Measurements from ENCODE around the gene NACC1.

NACC1 gene

DNA sequence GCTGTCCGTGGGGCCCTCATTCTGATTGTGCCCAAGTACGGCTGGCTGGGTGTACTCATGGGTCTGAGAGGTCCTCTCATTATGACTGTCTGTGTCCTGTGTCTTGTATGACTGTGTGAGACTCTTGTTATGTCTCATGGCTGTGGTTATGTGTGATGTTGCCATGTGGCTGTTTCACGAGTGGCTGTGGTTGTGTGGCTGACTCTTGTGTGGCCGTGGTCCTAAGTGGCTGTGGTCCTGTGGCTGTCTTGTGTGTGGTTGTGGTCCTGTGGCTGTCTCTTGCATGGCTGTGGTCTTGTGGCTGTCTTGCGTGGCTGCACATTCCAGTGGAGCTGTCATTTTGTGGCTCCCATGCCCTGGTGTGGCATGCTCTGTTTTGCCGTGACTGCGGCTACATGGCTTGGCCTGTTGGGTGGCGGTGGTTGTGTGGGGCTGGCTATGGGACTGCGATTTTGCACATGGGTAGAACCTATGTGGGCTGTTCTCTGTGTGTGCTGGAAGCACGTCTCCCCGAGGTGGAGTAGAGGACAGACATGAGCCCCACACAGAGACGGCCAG, 18.0 kb upstream of the NACC1 start:
- peak in 1 of 2 donors; percentile 59 for DNase-seq (ENCODE audit: low read depth in 2 of 2)

DNA sequence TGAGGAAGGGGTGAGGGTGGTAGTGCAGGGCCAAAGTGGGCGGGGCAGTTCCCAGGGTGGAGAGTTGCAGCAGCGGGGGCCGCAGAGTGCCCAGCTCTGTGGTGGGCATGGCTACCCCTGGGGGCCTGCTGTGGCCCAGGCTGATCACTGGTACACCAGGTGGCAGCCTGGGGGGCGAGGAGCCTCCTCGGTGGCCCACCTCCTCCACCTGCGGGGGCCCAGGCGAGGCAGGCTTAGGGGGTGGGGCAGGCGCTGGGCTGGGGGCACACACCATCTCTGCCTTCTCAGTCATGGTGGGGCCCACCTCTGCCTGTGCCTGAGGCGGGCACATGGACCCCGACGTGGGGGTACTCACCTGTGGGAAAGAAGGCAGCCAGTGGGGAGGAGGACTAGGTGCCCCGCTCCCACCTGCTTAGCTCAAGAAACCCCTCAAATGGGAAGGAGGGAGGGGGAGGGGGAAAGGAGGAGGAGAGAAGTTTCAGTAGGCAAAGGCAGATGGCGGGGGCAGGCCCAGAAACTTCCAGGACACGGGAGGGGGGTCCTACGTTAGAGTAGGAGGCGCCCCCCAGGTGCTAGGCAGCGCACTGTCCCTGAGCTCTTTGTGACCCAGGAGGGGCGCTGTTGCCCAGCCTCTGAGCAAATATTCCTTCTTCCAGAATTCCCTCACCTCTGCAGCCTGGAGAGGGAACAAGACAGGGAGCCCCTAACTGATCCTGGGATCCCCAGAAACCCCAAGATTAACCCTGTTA, 17.0 kb upstream of the NACC1 start:
- DNase-seq (ENCODE audit: low read depth in 2 of 2) = no peak

DNA sequence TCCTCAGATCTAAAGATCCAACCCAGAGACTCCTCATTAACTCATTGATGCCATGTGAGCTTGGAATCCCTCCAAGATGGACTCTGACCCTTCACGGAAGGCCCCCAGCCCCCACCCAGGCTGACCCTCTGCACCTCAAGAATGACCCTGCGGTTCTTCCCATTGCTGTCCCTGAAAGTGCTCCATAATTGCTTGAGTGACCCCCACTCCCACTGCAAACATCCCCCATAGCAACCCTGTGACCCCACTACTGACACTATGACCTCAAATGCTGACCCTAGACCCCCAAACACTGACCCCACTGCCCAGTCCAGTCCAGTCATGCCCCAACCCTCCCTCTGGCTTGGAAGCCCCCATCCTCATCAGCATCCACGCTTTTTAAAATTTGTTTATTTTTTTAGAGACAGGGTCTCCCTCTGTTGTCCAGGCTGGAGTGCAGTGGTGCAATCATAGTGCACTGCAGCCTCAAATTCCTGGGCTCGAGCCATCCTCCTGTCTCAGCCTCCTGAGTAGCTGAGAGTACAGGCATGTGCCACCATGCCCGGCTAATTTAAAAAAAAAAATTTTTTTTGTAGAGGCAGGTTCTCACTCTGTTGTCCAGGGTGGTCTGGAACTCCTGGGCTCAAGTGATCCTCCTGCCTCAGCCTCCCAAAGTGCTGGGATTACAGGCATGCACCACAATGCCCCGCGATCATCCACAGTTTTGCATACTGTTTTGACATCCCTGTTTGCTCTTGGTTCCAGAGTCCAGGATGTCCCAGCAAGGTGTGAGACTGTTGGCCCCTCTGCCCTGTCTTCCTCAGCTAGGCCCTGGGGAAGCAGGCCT, 16.3 kb upstream of the NACC1 start:
- DNase-seq (ENCODE audit: low read depth in 2 of 2) = no peak

DNA sequence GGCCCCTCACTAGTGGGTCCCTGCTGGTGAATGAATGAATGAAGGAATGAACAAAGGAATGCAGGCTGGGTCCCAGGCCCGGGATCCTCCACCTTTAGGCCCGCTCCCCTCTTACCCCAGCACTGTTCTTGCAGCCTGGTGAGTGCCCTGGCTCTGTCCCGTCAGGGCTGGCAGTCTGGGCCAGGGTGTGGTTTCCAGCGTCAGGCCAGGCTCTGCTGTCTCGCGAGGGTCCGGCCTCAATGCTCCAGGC, 15.7 kb upstream of the NACC1 start:
- DNase-seq (ENCODE audit: low read depth in 2 of 2) = no peak

DNA sequence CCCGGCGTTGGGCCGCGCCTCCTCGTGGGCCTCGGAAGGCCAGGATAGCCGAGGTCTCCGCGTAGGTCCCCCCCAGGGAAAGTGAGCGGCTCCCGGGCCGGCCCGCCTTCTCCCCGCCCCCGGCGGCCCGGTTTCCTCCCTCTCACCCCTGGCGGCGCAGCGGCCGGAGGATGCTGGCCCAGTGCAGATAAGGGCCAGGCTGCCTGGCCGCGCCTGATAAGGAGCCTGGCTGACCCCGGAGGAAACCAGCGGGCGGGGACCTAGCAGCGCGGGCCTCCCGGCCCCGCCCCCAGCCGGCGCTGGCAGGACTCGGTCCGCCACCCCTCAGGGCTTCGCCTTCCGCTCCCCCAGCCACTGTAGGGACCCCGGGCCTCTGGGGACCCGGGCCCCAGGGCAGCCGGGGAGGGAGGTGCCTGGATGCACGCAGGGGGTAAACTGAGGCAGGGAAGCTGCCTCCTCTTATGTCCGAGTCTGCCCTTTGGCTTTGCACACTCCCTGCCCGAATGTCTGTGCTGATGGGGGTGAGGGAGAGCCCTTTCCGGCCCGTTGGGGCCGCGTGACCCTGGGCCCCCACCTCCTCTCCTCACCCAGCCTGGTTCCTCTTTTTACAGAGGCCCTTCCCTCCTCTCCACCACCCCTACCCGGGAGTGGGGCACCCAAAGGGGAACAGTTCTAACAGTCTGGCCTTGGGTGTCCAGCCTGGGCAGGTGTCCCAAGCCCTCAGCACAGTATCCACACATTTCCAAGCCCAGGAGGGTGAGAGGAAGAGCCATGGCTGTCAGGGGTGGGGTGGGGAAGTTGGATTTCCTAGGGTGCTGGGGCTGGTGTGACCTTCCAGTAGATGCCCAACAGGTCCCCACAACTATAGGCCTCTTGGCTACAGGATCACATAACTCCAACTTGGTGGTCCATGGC, 15.1 kb upstream of the NACC1 start, which contains the start of gene LYL1:
LYL1 (minus strand) TSS at position 193 of the 915 bp plus-strand sequence. CDS start 1,687 bp downstream, outside the sequence.
- DNase-seq (ENCODE audit: low read depth in 2 of 2) = no peak

DNA sequence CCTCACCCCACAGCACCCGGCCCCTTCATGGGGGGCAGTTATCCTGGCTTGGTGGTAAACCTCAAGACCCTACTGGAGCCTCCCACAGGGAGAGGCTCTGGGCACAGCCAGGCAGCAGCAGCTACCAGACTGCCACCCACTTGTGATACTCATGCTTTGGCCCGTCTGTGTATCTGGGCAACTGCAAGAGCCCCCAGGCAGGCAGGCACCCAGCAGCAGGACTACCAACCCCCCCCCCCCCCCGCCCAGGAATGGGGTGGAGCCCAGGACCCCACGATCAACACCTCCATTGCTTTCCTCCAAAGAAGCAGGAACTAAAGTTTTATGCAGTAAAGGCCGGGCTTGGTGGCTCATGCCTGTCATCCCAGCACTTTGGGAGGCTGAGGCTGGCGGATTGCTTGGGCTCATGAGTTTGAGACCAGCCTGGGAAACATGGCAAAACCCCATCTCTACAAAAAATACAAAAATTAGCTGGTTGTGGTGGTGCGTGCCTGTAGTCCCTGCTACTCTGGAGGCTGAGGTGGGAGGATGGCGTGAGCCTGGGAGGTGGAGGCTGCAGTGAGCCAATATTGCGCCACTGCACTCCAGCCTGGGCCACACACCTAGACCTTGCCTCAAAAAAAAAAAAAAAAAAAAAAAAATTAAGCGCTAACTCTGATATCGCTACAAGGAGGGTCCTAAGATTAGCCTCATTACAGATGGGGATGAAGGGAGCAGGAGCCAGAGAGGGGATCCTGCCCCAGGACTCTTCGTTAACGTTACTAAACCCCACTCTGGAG, 14.3 kb upstream of the NACC1 start:
- no peak for DNase-seq (ENCODE audit: low read depth in 2 of 2)

DNA sequence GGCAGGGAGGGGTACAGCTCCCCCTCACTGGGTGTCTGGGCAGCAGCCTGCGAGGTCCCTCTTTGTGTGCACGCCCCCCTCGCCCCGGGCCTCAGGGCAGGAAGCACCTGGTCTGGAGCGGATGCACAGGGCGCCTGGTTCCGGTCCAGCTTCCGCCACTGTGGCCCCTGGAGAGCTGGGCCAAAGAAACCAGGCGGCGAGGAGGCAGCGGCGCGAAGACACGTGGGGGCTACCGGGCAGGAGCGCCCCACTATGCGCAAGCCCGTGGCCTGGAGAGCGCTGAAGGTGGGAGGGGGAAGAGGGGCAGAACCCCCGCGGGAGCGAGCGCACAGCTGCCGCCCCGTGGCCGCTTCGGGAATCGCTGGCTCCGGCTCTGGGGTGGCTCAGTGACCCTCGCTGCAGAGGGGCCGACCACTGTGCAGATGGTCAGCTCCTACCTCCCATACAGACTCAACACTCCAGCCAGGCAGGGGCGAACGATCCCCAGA, 13.7 kb upstream of the NACC1 start:
- peak; percentile 50 to 58 for DNase-seq (ENCODE audit: low read depth in 2 of 2)

DNA sequence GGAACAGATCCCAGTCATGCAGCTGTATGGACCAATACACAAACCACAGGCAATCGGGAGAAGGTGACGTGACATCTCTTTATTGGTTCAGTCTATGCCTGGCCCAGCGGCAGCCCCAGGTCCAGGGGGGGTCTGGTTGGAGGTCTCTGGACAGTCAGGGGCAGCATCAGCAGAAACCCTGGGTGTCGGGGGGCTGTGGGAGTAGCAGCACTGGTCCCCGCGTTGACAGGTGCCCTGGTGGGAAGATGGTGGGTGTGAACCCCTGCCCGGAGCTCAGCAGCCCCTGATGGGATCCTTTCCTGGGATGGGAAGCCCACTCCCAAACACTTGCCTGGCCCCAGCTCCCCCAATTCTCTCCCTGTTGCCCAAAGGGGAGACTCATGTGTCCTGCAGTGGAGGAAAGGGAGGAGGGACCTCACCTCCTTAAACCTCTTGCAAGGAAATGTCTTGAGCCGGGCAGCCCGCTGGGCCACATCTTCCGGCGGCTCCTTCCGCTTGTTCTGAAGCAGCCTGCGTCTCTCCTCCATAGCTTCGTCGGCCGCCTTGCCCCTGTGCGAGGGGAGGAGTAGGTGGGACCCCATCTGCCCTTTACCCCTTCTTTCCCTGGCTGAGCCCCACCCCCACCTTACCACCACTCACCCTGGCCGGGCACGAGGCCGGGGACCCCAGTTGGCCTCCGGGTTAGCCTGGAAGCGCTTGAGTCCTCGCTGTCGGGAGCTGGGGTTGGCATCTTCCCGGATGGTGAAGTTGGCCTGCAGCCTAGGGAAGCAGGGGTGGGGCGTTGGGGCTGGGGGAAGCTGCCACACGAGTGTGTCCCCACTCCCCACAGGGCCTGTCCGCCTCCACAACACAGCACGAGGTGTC, 13.0 kb upstream of the NACC1 start:
- no peak for DNase-seq (ENCODE audit: low read depth in 2 of 2)

DNA sequence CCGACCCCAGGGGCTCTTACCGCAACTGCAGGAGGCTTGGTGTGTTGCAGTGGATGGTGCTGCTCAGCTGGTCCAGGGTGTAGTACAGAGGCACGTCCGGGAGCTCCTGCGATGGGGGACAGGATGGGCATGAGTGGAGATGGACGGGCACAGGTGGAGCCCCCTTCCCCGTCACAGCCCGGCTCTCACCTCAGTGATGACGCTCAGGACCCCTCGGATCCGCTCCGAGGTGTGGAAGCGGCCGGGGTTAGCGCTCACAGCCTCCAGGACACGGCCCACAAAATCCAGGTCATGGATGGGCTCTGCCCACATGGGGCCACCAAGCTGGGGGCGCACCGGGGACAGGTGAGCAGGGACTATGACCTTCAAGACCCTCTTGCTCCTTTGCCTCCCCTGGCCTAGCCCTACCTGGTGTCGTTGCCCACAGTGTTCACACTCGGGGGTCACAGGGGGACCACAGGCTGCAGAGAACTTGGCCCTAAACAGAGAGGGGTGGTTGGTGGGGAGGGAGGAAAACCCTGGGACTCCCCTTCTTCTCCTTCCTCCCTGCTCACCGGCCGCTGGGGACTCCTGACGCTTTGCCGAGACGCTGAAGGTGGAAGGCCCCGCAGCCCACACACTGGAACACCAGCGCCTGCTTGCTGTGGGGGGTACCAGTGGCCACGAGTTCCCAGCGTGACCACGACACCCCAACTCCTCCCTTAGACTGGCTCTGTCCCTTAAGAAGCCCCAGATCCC, 8.5 kb upstream of the NACC1 start:
- no peak for DNase-seq (ENCODE audit: low read depth in 2 of 2)

DNA sequence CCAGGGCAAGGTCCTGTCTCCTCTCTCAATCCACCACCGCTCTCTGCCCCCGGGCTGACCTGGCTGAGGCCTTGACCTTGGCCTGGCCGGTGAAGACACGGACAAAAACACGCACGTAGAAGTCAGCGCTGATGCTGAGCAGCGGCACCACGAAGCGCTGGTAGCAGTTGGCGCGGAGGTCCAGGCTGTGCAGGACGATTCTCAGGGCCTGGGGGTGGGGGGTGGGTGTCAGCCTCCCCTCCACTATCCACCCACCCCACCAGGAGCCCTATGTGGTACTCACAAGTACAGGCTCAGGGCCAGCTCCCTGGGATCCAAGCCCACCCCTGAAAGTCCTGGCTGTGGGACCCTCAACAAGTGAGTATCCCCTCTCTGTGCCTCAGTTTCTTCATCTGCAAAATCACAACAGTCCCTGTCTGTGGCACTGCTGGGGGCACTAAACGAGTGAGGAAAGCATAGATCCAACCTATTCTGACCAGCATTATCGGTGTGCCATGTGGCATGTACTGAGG, 7.9 kb upstream of the NACC1 start:
- DNase-seq (ENCODE audit: low read depth in 2 of 2) = no peak

DNA sequence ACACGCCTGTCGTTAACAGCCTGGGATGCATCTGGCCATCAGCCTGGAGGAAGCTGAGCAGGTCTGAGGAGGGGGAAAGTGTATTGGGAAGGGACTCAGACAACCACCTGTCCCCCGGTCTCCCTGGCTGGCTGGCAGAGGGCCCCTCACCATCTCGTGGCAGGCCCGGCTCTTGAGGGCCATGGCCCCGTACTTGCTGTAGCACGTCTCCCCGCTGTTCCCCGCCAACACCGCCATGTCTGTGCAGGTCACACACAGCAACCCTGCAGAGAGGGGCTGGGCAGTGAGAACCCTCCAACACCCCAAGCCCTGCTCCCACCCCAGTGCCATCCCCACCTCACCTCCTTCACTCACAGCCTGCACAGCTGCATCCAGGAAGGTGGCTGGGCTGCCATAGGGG, 5.5 kb upstream of the NACC1 start:
- DNase-seq (ENCODE audit: low read depth in 2 of 2) = no peak

DNA sequence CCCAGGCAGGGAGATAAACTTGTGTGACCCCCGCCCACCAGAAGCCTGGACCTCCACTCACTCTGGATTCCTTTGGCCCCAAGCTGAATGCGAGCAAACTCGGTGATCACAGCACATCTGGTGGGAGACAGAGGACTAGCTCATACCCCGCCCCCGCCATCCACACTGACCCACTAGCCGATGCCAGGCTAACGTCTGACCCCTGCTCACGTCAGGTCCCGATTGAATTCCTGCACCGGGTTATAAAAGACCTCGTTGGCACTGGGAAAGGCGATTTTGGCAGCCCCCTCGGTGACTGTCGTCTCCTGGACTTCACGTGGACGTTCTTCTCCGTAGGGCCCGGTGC, 2.2 kb upstream of the NACC1 start:
- DNase-seq (ENCODE audit: low read depth in 2 of 2) = no peak

DNA sequence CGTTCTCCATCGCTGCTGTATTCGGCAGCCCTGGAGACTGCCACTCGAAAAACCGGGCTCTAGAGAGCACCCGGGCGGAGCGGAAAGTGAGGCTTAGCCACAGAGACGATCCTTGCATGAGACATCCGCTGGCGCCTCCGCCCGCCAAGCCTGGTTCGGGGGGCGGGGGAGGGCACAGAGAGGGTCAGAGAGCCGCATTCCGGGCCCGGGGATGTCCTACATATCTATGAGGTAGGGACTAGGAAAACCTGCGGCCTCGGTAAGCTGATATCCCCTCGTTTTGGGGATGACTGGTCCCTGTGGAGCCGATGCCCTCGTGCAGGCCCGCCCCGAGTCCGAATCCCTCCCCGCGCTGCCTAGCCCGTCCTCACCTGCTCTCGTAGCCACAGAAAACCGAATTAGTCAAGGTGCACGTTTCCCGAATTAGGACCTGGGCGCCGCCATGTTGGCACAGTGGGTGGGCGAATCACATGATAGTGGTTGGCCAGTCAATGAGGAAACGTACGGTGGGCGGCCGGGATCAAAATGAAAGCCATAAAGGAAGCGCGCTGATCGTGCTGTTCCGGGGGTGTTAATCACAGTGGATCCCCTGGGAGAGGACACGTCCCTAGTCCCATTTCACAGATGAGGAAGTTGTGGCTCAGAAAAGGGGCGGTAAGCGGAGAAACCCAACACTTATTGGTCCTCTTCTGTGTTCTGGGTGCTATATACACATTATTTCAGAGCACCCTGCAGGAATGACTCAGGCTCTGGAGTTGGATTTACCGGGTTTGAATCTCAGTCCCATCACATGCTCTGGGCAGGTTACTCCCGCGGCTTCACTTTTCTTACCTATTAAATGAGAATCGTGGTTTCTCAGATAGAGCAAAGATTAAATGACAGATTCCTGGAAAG, 1.5 kb upstream of the NACC1 start, which contains the start of gene TRMT1:
TRMT1 (minus strand) TSS at position 459 of the 894 bp plus-strand sequence; CDS start at position 118, 341 bp downstream.
- DNase-seq (ENCODE audit: low read depth in 2 of 2) = peak; percentile 82 to 94

DNA sequence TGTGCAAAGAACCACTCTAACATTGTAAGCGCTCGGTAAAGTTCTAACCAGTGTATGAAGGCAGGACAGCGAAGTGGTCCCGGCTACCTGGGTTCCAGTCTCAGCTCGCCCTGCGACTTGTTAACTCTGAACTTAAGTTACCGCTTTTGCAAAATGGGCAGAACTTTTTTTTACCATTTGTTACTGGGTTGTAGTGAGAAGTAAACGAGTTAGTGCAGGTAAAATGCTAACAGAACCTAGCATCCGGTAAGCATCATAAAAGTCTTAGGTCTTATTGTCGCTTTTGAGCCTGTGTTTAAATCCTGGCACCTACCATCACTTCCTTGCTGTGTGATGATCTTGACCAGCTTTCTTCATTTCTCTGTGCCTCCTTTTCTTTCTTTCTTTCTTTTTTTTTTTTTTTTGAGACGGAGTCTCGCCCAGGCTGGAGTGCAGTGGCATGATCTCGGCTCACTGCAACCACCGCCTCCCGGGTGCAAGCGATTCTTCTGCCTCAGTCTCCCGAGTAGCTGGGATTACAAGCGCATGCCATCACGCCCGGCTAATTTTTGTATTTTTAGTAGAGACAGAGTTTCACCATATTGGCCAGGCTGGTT, 790 bp upstream of the NACC1 start:
- no peak for DNase-seq (ENCODE audit: low read depth in 2 of 2)

DNA sequence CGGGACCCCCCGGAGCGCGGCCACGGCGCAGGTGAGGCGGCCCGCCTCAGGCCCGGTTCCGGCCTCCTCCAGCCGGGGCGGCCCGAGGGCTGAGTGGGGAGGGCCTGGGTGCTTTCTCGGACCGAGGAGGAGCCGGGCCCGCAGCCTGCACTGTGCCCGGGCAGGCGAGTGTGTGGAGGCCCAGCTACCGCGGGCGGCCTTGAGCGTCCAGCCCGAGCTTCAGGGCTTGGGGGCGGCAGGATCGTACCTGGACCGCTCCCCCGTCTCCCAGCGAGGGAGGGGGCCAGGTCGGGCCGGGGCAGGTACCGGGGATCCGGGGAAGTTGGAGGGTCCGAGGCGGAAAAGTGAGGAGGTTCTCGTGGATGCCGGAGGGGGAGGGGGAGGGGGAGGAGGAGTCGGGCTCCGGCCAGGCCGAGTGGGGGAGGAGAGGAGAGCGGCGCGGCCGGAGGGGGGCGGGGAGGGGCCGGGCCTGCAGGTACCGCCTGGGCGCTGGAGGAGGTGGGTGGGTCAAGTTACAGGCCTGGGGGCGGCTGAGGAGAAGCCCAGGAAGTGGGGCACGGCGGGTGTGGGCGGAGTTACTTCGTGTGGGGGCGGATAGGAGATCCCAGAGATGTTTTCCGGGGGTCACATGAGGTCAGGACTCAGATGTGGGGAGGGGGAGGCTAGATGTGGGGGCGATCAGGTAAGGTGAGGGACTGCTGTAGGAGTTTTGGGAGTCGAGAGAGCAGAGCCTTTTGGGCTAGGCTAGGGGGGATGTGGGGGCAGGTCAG, 545 bp downstream of the NACC1 start:
- peak in 1 of 2 donors; percentile 41 for DNase-seq (ENCODE audit: low read depth in 2 of 2)

DNA sequence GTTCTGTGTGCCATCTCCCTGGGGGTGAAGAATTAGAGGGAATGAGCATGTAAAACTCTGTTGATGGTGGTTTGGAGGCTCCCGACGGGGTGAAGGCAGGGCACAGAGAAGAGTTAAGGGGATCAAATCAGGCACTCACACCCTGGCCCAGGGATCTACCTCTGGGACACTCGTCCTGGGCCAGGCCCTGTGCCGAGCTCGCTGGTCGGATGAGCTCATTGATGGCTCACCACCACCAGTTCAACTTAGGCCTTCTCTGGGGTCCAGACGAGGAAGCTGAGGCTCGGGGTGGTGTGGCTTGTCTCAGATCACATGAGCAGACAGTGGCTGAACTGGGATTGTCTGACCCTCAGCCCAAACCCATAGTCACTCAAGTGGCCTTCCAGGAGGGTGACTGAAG, 1.6 kb downstream of the NACC1 start:
- DNase-seq (ENCODE audit: low read depth in 2 of 2) = no peak

DNA sequence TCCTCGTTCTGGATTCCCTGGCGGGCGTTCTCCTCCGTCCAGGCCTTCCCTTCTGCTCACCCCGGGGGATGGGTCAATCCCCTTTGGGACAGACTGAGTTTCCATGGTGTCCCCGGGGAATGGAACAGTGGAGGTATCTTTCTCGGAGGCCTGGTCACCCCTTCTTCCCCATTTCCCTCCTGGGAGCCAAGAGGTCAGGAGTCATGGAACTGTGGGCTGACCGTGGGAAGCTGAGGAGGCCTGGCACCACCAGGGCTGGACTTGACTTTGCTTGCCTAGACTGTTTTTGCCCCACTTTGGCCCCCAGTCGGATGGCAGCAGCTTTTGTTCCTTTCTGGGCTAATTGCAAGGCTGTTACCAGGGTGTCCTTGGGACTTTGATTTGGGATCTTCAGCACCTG, 2.0 kb downstream of the NACC1 start:
- DNase-seq (ENCODE audit: low read depth in 2 of 2) = no peak

All from activated CD4-positive, alpha-beta T cell treated with anti-CD3 and anti-CD28 coated beads for 24 hours (primary cell).